Left lobe of liver (tissue), 2 donors: ENCODE measurements around the gene RASSF1. TPM values are rescaled to one million over a fixed set of nuclear protein-coding genes. Genes with fewer than 3 reads are reported as not detected.

ENCODE experiments used
- ATAC-seq: fragments of 200-7000 bp; cut with Tn5 transposase; one replicate; pipeline ENCODE4 v1.9.1; 2020; ENCODE audit warnings: mild to moderate bottlenecking, moderate library complexity
- DNase-seq: peaks from one replicate; pipeline ENCODE4 v3.0.0-alpha.2; 2020; ENCODE audit warnings: low spot score
- total RNA-seq: library from RNA; stranded (reverse); gene quantifications from one replicate; pipeline ENCODE4 v1.2.1, GENCODE V29; 2021
- donor health status: DM: no; HTN: no; CAD: no; lungs with moderate emphysema.
- donor health status: DM: no; HTN: yes; CAD: no.

Gene RASSF1
- total RNA-seq, 1 donor from 2014 or later: 6.4 TPM

GRCh38 chr3:50303013-50303815, 37.4 kb downstream of the RASSF1 start, which contains the start of gene HYAL1:
HYAL1 (minus strand) TSS chr3:50303574; CDS start chr3:50302956, 618 bp downstream.
- DNase-seq: peak; percentile 97
- peak; percentile 64 for ATAC-seq

DNA sequence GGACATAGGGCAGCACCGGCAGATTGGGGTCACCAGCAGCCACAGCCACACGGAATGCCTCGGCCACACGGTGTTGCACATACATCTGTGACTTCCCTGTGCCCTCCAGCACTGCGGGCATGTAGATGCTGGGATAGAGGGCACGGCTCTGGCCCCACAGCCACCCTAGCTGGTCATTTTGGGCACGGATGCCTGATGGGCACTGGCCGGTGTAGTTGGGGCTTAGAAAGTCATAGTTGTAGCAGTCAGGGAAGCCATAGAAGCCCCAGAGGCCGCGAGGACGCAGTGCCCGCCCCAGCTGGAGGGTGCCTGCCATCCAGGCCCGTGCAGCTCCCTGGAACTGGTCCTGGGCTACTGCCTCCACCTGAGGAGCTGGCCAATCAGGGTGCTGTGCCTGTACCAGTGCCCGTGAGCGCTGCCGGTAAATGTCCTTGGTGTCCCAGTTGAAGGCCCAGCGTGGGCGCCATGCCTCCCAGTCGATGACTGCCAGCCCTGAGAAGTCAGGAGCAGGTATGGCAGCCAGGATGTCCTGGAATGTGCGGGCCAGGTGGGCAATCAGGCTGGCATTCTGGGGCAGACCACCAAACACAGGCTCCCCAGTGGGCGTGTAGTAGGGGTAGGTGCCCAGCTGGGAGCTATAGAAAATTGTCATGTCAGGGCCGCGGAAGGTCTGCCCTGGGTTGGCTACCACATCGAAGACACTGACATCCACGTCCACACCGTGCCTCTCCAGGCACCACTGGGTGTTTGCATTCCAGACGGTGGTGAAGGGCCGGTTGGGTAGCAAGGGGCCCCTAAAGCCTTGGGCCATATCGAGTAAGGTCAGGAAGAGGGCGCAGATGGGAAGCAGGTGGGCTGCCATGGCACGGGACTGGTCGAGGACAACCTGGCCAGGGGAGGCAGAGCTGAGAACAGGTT, 38.3 kb downstream of the RASSF1 start:
- DNase-seq (peak; percentile 90), ATAC-seq (peak; percentile 45)

- ATAC-seq (no peak), DNase-seq (no peak)
Observed at GRCh38 chr3:50300681-50301254, 39.9 kb downstream of the RASSF1 start.

DNA sequence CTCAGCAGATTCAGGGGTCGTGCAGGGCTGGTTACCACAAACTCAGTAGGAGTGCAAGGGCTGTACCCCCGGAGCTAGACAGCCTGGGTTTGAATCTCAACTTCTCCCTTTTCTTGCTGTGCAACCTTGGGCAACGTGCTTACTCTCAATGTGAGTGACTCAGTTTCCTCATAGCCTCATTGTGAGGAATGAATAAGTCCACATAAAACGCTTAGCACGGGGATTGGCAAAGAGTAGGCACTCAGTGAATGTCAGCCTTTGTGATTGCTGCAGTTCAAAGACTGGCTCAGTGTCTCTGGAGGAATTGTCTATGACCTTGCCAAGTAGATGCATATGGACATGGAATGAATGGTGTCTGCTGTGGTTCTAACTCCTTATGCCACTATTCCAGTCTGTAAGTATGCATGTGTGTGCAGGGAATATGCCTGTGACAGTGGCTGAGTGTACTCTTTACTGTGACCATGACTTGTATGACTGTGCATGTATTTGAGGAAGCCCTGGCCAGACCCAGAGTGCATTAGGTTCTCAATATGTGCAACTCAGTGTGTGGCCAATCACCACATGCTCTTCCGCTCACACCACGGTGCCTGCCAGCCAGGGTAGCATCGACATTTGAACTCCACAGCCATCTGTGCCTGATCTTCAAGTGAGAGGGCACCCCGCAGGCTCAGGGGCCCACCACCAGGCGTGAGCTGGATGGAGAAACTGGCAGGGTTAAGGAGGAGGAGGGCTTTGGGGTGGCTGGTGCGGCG, 40.5 kb downstream of the RASSF1 start:
- DNase-seq (peak; percentile 59), ATAC-seq (no peak)

DNA sequence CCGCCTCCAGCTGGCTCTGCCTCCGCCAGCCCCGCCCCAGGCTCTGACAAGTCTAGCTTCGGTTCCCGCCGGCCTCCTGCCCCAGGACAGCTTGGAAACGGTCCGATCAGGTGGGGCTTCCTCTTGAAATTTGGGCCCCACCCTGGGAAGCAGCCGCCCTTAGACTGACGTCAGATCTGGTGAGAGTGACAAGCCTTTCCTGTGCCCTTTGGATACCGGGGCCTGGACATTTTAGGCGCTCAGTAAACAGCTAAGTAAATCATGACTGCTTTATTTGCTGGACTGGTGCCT, 41.1 kb downstream of the RASSF1 start:
- no peak for DNase-seq
- no peak for ATAC-seq

DNA sequence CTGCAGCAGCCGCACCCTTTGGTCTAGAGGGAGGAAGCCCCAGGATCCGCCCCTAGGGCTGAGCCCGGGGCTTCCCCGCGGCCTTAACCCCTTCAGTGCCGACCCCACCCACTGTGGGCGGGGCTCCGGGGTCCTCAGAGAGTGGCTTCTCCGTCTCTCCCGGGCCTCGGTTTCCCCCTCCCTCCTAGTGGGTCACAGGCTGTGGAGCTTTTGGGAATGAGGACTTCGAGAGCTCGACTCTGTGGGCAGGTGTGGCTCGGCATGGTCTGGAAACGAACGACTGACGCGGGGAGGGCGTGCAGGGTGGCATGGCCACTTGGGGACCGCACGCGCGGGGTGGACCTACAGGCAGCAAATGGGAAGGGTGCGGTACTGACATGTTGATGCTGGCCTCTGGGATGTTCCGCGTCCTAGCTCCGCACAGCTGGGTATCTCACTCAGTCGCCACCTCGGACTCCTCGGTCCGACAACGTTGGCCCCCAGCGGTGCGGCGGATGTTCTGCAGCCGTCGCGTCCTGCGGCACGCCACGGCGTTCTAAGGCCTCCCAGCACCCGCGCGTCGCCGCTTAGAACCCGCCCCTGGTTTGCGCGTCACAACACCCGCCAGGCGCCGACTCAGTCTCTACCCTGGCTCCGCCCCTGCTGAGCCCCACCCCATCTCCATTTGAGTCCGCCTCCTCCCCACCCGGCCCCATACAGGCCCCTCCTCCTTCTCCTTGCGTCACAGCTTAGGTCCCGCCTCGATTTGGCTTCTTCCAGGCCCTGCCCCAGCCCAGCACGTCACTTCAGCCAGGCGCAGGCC, 41.6 kb downstream of the RASSF1 start, which contains the start of the genes HYAL3 and NAA80:
TSS of gene HYAL3 (minus strand) at position 570 of the 802 bp plus-strand sequence. CDS start 3,803 bp downstream, outside the sequence.
TSS of gene NAA80 (minus strand) at position 570 of the 802 bp plus-strand sequence. CDS start 1,942 bp downstream, outside the sequence.
- peak; percentile 100 for DNase-seq
- peak; percentile 67 for ATAC-seq

GRCh38 chr3:50297896-50298725, 42.5 kb downstream of the RASSF1 start:
- no peak for ATAC-seq

DNA sequence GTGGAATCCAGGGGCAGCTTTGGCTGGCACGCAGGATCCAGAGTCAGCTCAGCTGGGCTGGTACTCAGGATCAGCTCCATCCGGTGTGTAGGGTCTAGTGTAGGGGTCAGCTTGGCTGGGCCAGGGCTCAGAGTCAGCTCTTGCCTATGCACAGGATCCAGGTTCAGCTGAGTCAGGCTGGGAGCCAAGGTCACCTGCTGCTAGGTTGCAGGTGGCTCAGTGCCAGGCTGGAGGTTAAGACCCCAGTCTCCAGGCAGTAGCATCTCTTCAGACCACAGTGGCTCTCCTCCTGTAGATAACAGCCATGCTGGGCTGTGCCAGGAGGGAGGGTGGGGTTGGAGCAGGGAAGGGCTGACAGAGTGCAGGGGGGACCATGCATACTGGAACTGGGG, 43.3 kb downstream of the RASSF1 start:
- DNase-seq (peak; percentile 61), ATAC-seq (no peak)

More at GRCh38 chr3:50297896-50298725, 42.5 kb downstream of the RASSF1 start:
- peak; percentile 55 for DNase-seq

DNA sequence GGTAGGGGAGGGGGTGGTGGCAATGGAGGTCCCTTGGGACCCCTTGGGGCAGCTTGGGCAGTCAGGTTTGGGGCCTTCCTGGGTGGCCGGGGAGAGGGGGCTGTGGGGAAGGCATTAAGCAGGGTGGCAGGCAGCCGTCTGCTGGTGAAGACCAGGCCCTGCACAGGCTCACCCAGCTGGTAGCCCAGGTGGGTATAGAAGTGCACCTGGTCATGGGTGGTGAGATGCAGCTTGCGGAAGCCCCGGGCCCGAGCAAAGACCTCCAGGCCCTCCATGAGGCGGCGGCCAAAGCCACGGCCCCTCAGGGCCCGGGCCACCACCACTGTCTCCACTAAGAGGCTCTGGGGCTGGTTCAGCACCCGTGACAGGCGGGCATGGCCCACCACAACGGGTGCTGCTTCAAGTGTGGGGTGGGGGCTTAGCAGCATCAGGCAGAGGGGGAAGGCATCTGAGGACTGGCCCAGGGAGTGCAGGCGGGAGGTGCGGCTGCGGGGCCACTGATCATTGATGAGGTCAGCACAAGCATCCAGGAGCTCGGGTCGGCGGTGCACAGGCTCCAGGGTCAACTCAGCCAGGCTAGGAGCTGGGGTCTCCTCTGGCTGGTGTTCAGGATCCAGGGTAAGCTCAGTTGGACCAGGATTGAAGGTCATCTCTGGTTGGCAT, 43.8 kb downstream of the RASSF1 start:
- DNase-seq (peak; percentile 49), ATAC-seq (no peak)

- DNase-seq (no peak), ATAC-seq (no peak)
Observed at GRCh38 chr3:50295553-50296431, 44.8 kb downstream of the RASSF1 start.

DNA sequence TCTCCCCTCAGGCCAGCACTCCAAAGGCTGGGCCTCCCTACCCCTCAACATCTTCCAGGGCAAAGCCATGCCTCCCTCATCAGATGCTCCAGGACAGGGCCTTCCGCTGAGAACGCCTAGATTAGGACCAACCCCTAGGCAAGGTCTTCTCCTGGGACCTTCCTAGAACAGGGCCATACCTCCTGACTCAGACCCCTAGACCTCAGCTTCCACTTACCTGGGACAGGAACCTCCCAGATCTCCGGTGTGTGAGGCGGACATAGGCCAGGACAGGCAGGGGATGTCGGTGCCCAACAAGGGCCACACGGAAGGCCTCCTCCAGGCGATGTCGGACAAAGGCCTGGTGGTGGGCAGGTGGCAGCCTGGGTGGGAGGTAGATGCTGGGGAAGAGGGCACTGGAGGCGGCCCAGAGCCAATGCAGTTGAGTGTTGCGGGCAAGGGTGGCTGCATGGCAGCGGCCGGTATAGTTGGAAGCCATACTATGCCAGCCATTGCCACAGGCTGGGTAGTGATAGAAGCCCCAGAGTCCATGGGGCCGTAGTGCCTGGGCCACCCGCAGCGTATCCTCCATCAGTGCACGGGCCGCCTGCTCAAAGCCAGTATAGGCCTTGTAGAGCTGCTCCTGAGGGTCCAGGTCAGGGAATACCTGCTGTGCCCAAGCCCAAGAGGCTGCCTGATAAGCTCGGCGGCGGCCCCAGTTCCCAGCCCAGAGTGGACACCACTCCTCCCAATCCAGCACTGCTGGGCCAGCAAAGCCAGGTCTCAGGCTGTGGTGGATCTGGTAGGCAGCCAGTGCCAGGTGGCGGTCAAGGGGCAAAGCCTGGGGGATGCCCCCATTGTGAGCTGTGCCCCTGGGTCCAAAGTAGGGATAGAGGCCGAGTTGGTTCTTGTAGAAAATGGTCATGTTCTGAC, 45.9 kb downstream of the RASSF1 start:
- DNase-seq (no peak), ATAC-seq (no peak)

DNA sequence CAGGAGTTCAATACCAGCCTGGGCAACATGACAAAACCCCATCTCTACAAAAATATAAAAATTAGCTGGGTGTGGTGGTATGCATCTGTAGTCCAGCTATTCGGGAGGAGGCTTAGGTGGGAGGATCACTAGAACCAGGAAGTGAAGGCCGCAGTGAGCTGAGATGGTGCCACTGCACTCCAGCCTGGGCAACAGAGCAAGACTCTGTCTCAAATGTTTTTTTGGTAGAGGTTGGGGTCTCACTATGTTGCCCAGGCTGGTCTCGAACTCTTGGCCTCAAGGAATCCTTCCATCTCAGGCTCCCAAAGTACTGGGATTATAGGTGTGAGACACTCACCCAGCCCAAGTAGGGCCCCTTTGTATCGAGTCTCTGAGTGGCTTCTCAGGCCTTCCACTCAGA, 46.5 kb downstream of the RASSF1 start:
- ATAC-seq: no peak
- DNase-seq: no peak

- ATAC-seq (no peak), DNase-seq (no peak)
Observed at GRCh38 chr3:50293079-50293801, 47.4 kb downstream of the RASSF1 start.

GRCh38 chr3:50292159-50293078, 48.2 kb downstream of the RASSF1 start, which contains the start of gene IFRD2:
IFRD2 (minus strand) TSS chr3:50292429; CDS start chr3:50292274, 155 bp downstream.
- peak; percentile 98 for DNase-seq
- peak; percentile 87 for ATAC-seq
